ENCODE results near the gene MXRA7.

DNA sequence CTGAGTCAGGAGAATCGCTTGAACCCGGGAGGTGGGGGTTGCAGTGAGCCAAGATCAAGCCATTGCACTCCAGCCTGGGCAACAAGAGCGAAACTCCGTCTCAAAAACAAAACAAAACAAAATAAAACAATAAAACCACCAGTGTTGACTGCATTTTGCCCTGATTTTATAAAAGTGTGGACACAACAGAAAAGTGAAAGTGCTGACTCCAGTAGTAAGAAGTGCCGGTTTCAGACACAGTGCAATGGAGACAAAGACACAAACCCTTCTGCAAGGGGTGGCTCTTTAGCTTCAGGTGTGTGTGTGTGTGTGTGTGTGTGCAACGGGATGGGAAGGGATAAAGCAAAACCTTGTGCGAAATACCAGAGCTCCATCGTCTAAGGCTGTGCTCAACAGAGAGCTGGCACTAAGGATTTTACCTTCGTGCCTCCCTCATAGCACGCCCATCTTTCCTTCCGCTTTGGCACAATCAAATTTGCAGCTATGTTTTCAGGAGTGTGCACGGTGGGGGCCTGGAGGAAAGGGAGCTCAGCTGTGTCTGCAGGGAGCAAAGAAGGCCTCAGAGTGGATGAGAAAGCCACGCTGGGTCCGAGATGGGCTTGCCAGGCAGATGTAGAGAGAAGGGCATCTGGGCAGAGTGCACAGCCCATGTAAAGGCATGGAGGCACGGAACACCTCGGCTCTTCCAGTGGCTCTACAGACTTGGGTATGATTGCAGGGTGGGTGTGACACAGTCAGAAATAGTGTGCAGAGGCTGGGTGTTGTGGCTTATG lies 15.5 kb downstream of the MXRA7 start:
- TF ChIP-seq EZH2 (IDR thresholded peaks at IDR 0.05; ENCODE audit: insufficient read depth, poor library complexity, severe bottlenecking) (no peak), EZH2phosphoT487 (IDR thresholded peaks at IDR 0.05; ENCODE audit: insufficient read depth, low read depth) (no peak)
